ENCODE measurements around the gene KCNQ1.

- TF ChIP-seq RARB (CRISPR knock-in tag; IDR thresholded peaks at IDR 0.05) (no peak), GLIS3 (CRISPR knock-in tag; IDR thresholded peaks at IDR 0.05) (no peak), CSDC2 (CRISPR knock-in tag; IDR thresholded peaks at IDR 0.05) (no peak), ZNF70 (CRISPR knock-in tag; IDR thresholded peaks at IDR 0.05) (no peak), PATZ1 (CRISPR knock-in tag; IDR thresholded peaks at IDR 0.05; ENCODE audit: borderline replicate concordance) (no peak), CREB5 (CRISPR knock-in tag; IDR thresholded peaks at IDR 0.05; ENCODE audit: low read depth) (no peak), CSRNP3 (CRISPR knock-in tag; IDR thresholded peaks at IDR 0.05) (no peak), POU6F1 (CRISPR knock-in tag; IDR thresholded peaks at IDR 0.05; ENCODE audit: borderline replicate concordance, low read depth) (no peak), ZFP30 (CRISPR knock-in tag; IDR thresholded peaks at IDR 0.05) (no peak), ZNF565 (CRISPR knock-in tag; conservative IDR thresholded peaks at IDR 0.05; ENCODE audit: low read depth) (no peak), ZFP3 (CRISPR knock-in tag; IDR thresholded peaks at IDR 0.05) (no peak), TSHZ2 (CRISPR knock-in tag; IDR thresholded peaks at IDR 0.05) (no peak)
Observed at GRCh38 chr11:2410616-2411015, 34.2 kb upstream of the KCNQ1 start.

Data from SK-N-SH treated with all-trans-retinoic acid at 6 μM for 48 hours (cell line).